ENCODE measurements around the gene DNAJC21.

- TF ChIP-seq CTCF (IDR thresholded peaks at IDR 0.05) (no peak), POLR2A (IDR thresholded peaks at IDR 0.05) (no peak)
Measured at GRCh38 chr5:34941936-34942335, 12.6 kb downstream of the DNAJC21 start.

Data from testis (tissue), 2 donors.